HG03175 (cell line): ENCODE results near the gene IQCE.
"Not testable (repeated sequence)": the region's sequence is repeated elsewhere in the genome, so short reads cannot be mapped to it uniquely, and the experiment has no call there.

Source experiments
- ATAC-seq: cut with Tn5 transposase; IDR thresholded peaks from one replicate; pipeline ENCODE4 v1.9.1; 2021; ENCODE audit warnings: mild to moderate bottlenecking, moderate library complexity; ENCODE audit not compliant: unreplicated experiment

Gene IQCE

GRCh38 chr7:2521341-2521745 lies 37.4 kb upstream of the IQCE start:
- no peak for ATAC-seq

- no peak for ATAC-seq
Measured at GRCh38 chr7:2521952-2522591, 36.7 kb upstream of the IQCE start.

- ATAC-seq: no peak
Measured at GRCh38 chr7:2522780-2523433, 35.9 kb upstream of the IQCE start.

GRCh38 chr7:2523461-2523936 lies 35.3 kb upstream of the IQCE start:
- ATAC-seq: no peak

- ATAC-seq: no peak
Measured at GRCh38 chr7:2523941-2524807, 34.6 kb upstream of the IQCE start.

GRCh38 chr7:2524808-2525657 lies 33.7 kb upstream of the IQCE start:
- no peak for ATAC-seq

- ATAC-seq: no peak
Measured at GRCh38 chr7:2525658-2526630, 32.8 kb upstream of the IQCE start.

GRCh38 chr7:2526659-2527504 lies 31.9 kb upstream of the IQCE start:
- ATAC-seq: no peak

GRCh38 chr7:2527505-2528467 lies 31.0 kb upstream of the IQCE start:
- ATAC-seq: no peak

- ATAC-seq: no peak
Measured at GRCh38 chr7:2528481-2529095, 30.2 kb upstream of the IQCE start.

- peak; percentile 44 for ATAC-seq
Measured at GRCh38 chr7:2529161-2530070, 29.4 kb upstream of the IQCE start.

GRCh38 chr7:2530071-2530987 lies 28.4 kb upstream of the IQCE start:
- no peak for ATAC-seq

GRCh38 chr7:2530994-2531795 lies 27.6 kb upstream of the IQCE start:
- ATAC-seq: not testable (repeated sequence)

- not testable (repeated sequence) for ATAC-seq
Measured at GRCh38 chr7:2531796-2532110, 27.0 kb upstream of the IQCE start.
